Lung (tissue), 12 donors: Measurements from ENCODE around the gene NXF1. TPM values are rescaled to one million over a fixed set of nuclear protein-coding genes. Genes with fewer than 3 reads are reported as not detected.
A peak's percentile ranks its signal among the peaks of the same experiment; 100 is the strongest.

Experiments
- ATAC-seq: fragments of 200-7000 bp; cut with Tn5 transposase; one replicate; pipeline ENCODE4 v1.9.1; 2020; ENCODE audit warnings: moderate number of reproducible peaks; ENCODE audit not compliant: insufficient read depth, low FRiP score
- DNase-seq, 3 donors: peaks; one replicate each; pipeline ENCODE4 v3.0.0-alpha.2; 2013 to 2017
- H3K27ac ChIP-seq, 2 donors: one replicate each; pipeline ENCODE4 v1.5.1; 2013; ENCODE audit warnings: mild to moderate bottlenecking in 2 of 2, moderate library complexity in 2 of 2, control low read depth in 1 of 2, inconsistent platforms in 1 of 2, low read depth in 1 of 2, low read length in 1 of 2
- H3K27me3 ChIP-seq, 3 donors: one replicate each; pipeline ENCODE4 v1.5.1; 2013; ENCODE audit warnings: low read length in 2 of 3; ENCODE audit not compliant: control insufficient read depth in 3 of 3, insufficient read depth in 3 of 3
- H3K36me3 ChIP-seq, 4 donors: one replicate each; pipeline ENCODE4 v1.5.1; 2013; ENCODE audit warnings: low read length in 4 of 4, mild to moderate bottlenecking in 1 of 4, moderate library complexity in 1 of 4; ENCODE audit not compliant: control insufficient read depth in 4 of 4, insufficient read depth in 4 of 4
- H3K4me1 ChIP-seq, 5 donors: one replicate each; pipeline ENCODE4 v1.5.1; 2013; ENCODE audit warnings: low read length in 5 of 5, mild to moderate bottlenecking in 2 of 5, moderate library complexity in 1 of 5; ENCODE audit not compliant: control insufficient read depth in 5 of 5, insufficient read depth in 5 of 5
- H3K4me3 ChIP-seq: one replicate; pipeline ENCODE4 v1.5.1; 2013; ENCODE audit warnings: mild to moderate bottlenecking, control low read depth, moderate library complexity
- H3K9ac ChIP-seq, 2 donors: one replicate each; pipeline ENCODE4 v1.5.1; 2013; ENCODE audit warnings: low read length in 2 of 2, control low read depth in 1 of 2; ENCODE audit not compliant: insufficient read depth in 1 of 2
- H3K9me3 ChIP-seq, 4 donors: one replicate each; pipeline ENCODE4 v1.5.1; 2013; ENCODE audit warnings: low read length in 3 of 4, mild to moderate bottlenecking in 1 of 4, moderate library complexity in 1 of 4; ENCODE audit not compliant: control insufficient read depth in 4 of 4, insufficient read depth in 3 of 4
- WGBS, 2 donors: extraction: QIAGEN DNeasy Blood & Tissue Kit; methylation state at CpG; one replicate each; pipeline ENCODE4 v1.1.7; 2013; 5-methylcytosine and 5-hydroxymethylcytosine counted together
- polyA plus RNA-seq, 2 donors: library from polyadenylated mRNA; stranded (reverse); fragments of 200-250 nt; gene quantifications; one replicate each; pipeline ENCODE4 v1.2.1, GENCODE V29; 2013
- total RNA-seq, 2 donors: library from RNA; depleted of rRNA in 1 of 2; stranded (reverse); fragments of >200 nt in 1 of 2; gene quantifications; one replicate each; pipeline ENCODE4 v1.2.1, GENCODE V29; 2014 to 2021
- TF ChIP-seq, protein P1 (sequence below): IDR thresholded peaks from 2 replicates; pipeline ENCODE4 v1.5.1; 2012; ENCODE audit warnings: mild to moderate bottlenecking; ENCODE audit errors: control extremely low read depth, extremely low read depth
- donor health status: control.
- donor health status: control.
- donor health status: Bipolar disorder and iron deficiency.
- donor health status: healthy.
- donor health status: DM: yes; HTN: yes; CAD: no.

NXF1 gene
- total and polyA plus RNA-seq, 4 donors, result 62.6 to 89.4 (median 75.5) TPM

DNA sequence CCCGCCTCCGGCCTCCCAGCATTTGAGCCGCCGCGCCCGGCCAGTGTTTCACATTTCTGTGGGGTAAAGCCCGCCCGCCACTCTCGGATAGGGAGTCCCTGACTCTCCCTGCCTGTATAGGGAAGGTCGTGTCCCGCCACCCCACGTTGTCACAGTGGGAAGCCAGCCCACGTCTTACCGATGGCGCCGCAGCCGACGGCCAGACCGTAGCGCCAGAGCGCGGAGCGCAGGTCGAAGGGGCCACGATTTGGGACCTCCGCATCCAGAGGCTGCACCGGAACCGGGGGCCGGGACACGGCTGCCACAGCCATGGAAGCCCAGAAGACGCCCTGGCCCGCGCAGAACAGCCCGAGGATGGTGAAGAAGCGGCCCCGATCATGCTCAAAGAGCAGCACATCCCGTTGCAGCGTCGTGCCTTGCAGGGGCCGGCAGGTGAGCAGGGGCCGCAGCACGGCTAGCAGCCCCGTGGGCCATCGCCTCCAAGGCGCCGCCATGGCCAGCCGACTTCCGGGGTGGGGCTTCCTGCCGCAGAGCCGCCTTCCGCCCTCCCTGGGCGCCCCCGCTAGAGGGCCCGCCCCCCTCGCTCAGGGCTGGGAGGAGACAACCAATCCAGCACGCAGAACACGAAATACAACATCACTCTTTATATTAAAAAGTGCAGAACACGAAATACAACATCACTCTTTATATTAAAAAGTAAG lies 13.6 kb downstream of the NXF1 start, which contains the start of gene TMEM223:
Gene TMEM223 (minus strand): TSS at position 506 of the 701 bp plus-strand sequence. CDS start 12 bp downstream, at position 494.
- Histone ChIP-seq H3K9me3 (no peaks in the 10 kb centered on the region), H3K27me3 (no peaks in the 10 kb centered on the region), H3K4me3 (peak within 1 kb of the TSS; percentile 76), H3K27ac (peak within 1 kb of the TSS; percentile 75 to 82), H3K4me1 (peaks cover 0 to 27% (median 8%) of the 10 kb centered on the region in 5 donors), H3K9ac (peak within 1 kb of the TSS; percentile 50 to 73), H3K36me3 (peaks cover 19 to 38% (median 32%) of the 10 kb centered on the region in 4 donors)
- 0% methylated on average over 58 of the region's 58 CpGs for WGBS, 2 donors
- TF ChIP-seq, protein P1, sequence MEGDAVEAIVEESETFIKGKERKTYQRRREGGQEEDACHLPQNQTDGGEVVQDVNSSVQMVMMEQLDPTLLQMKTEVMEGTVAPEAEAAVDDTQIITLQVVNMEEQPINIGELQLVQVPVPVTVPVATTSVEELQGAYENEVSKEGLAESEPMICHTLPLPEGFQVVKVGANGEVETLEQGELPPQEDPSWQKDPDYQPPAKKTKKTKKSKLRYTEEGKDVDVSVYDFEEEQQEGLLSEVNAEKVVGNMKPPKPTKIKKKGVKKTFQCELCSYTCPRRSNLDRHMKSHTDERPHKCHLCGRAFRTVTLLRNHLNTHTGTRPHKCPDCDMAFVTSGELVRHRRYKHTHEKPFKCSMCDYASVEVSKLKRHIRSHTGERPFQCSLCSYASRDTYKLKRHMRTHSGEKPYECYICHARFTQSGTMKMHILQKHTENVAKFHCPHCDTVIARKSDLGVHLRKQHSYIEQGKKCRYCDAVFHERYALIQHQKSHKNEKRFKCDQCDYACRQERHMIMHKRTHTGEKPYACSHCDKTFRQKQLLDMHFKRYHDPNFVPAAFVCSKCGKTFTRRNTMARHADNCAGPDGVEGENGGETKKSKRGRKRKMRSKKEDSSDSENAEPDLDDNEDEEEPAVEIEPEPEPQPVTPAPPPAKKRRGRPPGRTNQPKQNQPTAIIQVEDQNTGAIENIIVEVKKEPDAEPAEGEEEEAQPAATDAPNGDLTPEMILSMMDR, result peak; percentile 11
- ATAC-seq (peak; percentile 84), DNase-seq (peak; percentile 92 to 93 (median 92))

DNA sequence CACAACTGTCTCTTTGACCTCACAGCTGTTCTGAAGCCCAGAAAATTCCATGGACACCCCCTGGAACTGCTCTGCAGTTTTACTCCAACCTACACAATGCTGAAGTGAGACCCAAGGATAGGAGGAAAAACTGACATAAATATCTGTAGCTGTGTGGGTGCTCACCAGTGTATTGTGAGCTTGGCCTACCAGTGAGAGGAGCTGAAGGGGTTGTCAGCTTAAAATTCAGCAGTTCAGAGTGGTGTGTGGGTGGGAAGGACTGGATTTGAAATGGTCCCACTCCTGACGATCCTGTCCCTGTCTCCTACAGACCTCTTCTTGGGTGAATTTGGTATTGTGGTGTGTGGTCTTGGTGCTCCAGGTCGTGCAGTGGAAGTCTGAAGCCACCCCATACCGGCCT lies 15.7 kb downstream of the NXF1 start:
- no peak overlapping the region for H3K4me3 ChIP-seq
- ATAC-seq (no peak), DNase-seq (no peak)
- H3K4me1 ChIP-seq, result peaks cover 3 to 27% (median 12%) of the 10 kb centered on the region in 5 donors
- peaks cover 7 to 27% (median 25%) of the 10 kb centered on the region in 4 donors for H3K36me3 ChIP-seq
- H3K9ac ChIP-seq, result no peak overlapping the region
- no peaks in the 10 kb centered on the region for H3K9me3 ChIP-seq
- H3K27me3 ChIP-seq, result no peaks in the 10 kb centered on the region
- TF ChIP-seq, protein P1, result no peak
- H3K27ac ChIP-seq, result no peak overlapping the region
- 63 to 80% methylated on average over 3 of the region's 3 CpGs for WGBS, 2 donors

DNA sequence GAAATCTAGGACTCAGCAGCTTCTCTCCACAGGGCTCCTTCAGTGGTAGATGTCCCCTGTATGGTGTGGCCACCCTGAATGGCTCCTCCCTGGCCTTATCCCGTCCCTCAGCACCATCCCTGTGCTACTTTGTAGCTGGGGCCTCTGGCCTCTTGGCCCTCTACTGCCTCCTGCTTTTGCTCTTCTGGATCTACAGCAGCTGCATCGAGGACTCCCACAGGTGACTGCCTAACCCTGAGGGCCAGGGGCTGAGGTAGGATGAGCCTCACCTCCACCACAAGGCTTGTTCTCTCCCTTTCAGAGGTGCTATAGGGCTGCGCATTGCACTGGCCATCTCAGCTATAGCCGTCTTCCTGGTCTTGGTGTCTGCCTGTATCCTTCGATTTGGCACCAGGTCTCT lies 16.2 kb downstream of the NXF1 start:
- Histone ChIP-seq H3K9ac (no peak overlapping the region), H3K4me1 (peaks cover 3 to 27% (median 12%) of the 10 kb centered on the region in 5 donors), H3K27ac (peak overlapping the region in 1 of 2 donors; percentile 45), H3K9me3 (no peaks in the 10 kb centered on the region), H3K27me3 (no peaks in the 10 kb centered on the region), H3K36me3 (peaks cover 2 to 22% (median 20%) of the 10 kb centered on the region in 4 donors), H3K4me3 (no peak overlapping the region)
- no peak for DNase-seq
- no peak for ATAC-seq
- TF ChIP-seq, protein P1, result no peak
- 77 to 84% methylated on average over 5 of the region's 5 CpGs for WGBS, 2 donors
